Esophagus mucosa (tissue), 1 donor: Measurements from ENCODE around the gene CLDN19. TPM values are rescaled to one million over a fixed set of nuclear protein-coding genes. Genes with fewer than 3 reads are reported as not detected.

ENCODE experiments used
- ATAC-seq: fragments of 200-7000 bp; cut with Tn5 transposase; one replicate; pipeline ENCODE4 v1.9.1; 2020
- total RNA-seq: library from RNA; stranded (reverse); gene quantifications from one replicate; pipeline ENCODE4 v1.2.4, GENCODE V29; 2023
- donor health status: DM: yes; HTN: yes; CAD: no.

The CLDN19 gene
- total RNA-seq, 1 donor from 2014 or later = not detected

GRCh38 chr1:42698081-42698813, 41.8 kb downstream of the CLDN19 start:
- no peak for ATAC-seq

DNA sequence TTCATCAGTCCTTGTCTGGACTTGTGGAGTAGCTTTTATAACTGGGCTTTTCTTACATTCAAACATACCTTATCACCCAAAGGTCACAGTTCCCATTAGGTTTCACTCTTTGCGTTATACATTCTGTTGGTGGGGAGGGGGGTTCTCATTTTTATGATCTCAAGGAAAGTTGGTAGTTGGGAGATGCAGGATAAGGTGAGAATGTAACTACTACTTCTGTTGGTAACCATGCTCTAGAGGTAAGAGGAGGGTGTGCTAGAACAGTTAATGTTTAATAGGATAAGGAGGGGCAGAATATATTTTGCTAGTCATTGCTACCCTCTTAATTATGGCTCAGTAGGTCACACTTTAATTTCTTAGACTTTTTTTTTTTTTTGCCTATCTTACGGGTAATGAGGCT, 47.1 kb downstream of the CLDN19 start:
- peak; percentile 20 for ATAC-seq

DNA sequence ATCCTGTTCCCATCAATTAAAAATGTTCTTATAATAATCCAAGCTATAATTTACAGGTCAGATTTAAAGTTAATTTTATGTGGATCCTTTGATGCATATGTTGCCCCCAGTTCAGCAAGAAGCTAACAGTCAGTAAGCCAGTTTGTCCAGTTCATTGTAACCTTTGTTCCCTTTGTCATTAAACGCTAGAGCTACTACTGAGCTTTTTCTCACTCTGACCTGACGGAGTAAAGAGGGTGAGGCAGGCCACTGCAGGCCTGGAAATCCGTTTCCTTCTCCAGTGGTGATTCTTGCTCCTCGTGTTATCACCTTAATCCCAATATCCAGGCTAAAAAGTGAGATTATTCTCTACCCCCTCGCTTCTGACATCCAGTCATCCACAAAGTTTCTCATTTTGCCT, 47.6 kb downstream of the CLDN19 start:
- ATAC-seq = peak; percentile 76

DNA sequence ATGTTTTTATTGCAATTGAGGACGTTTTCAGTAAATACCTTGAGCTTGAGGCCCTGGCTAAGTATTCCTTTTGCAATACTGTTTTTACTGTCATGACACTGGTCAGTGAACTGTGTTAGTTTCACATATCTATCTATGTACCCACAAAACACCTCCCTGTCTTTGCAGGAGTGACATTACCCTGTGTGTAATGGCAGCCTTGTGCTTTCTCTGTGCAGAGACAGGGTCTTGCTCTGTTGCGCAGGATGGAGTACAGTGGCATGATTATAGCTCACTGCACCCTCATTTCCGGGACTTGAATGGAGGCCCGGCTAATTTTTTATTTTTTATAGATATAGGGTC, 48.9 kb downstream of the CLDN19 start:
- no peak for ATAC-seq

DNA sequence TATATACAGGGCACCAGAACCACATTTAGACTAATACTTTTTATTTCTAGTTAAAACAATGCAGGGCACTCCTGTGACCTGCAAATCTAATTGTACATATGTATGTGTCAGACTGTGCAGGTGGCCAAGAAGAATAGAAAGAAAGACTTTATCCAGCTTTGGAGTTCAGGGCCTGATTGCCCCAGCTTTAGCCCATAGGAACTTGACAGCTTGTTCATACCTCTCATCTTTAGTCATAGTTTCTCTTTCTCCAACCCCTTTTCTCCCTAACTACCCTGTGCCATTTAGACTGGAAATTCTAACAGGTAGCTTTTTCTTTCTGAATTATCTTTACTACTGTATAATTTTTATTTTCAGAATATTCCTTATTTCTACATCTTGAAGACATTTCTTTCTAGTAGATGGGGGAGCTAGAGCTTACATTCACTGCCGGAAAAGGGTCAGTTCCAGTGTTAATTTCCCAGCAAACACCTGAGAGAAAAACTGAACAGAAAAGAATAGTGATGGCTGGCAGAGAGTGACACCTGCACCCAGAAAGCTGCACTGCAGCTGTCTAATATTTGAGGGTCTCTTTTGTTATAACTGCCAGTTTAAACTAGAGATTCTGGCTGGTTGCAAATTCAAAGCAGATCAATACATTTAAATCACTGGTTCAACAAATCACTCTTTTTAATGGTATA, 49.4 kb downstream of the CLDN19 start:
- ATAC-seq = peak; percentile 37

DNA sequence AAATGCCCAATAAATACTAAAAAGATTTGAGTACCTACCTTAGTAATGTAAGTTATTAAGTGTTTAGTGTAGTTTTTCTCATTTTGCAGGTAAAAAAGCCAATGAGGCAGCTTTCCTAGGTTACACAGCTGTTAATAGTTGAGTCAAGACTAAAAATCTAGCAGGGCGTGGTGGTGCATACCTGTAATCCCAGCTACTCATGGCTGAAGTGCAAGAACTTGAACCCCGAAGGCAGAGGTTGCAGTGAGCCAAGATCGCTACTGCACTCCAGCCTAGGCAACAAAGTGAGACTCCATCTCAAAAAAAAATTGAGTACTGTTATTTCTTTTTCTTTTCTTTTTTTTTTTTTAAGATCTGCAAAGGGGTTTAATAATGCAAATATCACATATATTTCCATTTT, 50.1 kb downstream of the CLDN19 start:
- ATAC-seq = peak; percentile 55

DNA sequence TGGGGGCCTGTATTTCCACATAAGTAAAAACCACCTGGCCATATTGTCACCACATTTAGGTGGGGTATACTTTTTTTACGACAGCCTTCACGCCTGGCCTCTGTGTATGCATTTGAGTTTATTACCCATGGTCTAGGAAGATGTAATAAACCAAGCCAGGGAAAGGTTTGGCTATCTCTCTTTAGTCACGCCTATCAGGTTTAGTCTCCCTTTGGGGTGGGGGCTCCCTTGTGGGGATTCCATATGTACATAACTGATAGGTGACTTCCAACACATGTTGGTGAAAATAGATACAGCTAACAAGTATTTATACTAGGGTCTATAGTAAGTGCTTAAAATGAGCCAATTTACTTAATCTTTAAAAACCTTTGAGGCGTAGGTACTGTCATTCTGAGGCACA, 53.6 kb downstream of the CLDN19 start:
- no peak for ATAC-seq

DNA sequence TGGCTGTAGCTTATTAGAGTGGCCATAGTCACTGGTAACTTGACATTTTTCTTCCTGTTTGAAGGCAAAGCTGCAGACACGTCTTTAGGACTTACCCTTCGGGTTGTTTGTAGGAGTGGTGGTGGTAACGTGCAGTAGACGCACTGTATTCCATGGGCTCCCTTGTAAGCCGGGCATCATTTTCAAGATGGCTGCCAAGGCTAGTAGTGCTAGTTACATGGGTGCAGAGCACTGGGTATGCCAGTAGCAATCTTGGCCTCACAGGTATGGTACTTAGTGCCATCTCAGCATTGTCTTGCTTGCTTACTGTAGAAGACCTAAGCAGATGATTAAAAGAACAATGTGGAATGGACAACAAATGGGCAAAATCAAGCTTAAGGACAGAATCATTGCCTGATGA, 55.9 kb downstream of the CLDN19 start:
- no peak for ATAC-seq

Other genes with a start within 250 kb of the CLDN19 start
- 42.6 TPM for gene PPIH, start 81.8 kb downstream of the CLDN19 start, total RNA-seq
- gene YBX1, start 57.8 kb downstream of the CLDN19 start, total RNA-seq = 404 TPM
- gene P3H1, start 26.8 kb upstream of the CLDN19 start, total RNA-seq = 7.1 TPM
- 6.1 TPM for gene C1orf50, start 27.0 kb upstream of the CLDN19 start, total RNA-seq
- gene TMEM269, start 44.8 kb upstream of the CLDN19 start, total RNA-seq = 0.08 TPM
- 10.6 TPM for gene ERMAP, start 76.9 kb upstream of the CLDN19 start, total RNA-seq
- 14.3 TPM for gene SVBP, start 77.2 kb upstream of the CLDN19 start, total RNA-seq
- gene ZNF691, start 106.4 kb upstream of the CLDN19 start, total RNA-seq = 3.9 TPM
- 243 TPM for gene SLC2A1, start 218.6 kb upstream of the CLDN19 start, total RNA-seq